ENCODE measurements around the gene ALG5. TPM values are rescaled to one million over a fixed set of nuclear protein-coding genes. Genes with fewer than 3 reads are reported as not detected.

The ALG5 gene
- total RNA-seq, 1 donor from 2014 or later, result 7.8 TPM

DNA sequence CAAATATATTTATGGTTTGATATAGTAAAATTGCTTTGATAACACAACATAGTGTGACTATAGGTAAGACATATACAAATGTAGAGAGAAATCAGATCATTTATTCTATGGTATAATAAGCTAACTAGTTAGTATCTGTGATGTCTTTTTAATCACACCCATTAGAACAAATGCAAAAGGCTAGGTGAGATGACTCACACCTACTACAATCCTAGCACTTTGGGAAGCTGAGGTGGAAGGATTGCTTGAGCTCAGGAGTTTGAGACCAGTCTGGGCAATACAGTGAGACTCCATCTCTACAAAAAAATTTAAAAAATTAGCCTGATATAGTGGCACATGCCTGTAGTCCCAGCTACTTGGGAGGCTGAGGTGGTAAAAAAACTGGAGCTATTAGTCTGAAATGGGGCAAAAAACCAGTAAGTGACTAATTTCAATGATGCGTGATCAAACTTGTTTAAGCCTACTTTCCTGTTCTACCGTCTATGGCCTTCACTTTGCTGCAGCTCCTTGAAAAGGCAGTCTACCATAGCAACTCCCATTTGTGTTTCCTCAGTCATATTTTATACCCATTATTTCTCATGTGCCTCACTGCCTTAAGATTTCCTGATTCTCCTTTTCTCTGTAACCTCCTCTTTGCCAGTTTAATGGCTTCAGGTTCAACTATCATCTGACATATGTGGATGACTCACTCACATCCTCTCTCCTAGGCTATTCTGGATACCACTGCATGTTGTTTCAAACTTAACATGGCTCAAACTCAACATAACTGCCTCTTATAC is 12.5 kb downstream of the ALG5 start:
- no peak for ATAC-seq (ENCODE audit: poor library complexity)
- DNase-seq, result no peak
- intact Hi-C loops (cut with DNase I), result no loop called here

- ATAC-seq (ENCODE audit: poor library complexity) (no peak), DNase-seq (no peak)
- intact Hi-C loops (cut with DNase I), result loop anchor here (5.0 kb wide), 1 partner anchor 124 kb away; no protein-coding TSS in a partner anchor
Measured at GRCh38 chr13:36981156-36981743, 17.9 kb downstream of the ALG5 start.

- intact Hi-C loops (cut with DNase I), result loop anchor here (5.0 kb wide), 1 partner anchor 122 kb away; no protein-coding TSS in a partner anchor
- DNase-seq, result no peak
- no peak for ATAC-seq (ENCODE audit: poor library complexity)
Measured at GRCh38 chr13:36979361-36980050, 19.6 kb downstream of the ALG5 start.

DNA sequence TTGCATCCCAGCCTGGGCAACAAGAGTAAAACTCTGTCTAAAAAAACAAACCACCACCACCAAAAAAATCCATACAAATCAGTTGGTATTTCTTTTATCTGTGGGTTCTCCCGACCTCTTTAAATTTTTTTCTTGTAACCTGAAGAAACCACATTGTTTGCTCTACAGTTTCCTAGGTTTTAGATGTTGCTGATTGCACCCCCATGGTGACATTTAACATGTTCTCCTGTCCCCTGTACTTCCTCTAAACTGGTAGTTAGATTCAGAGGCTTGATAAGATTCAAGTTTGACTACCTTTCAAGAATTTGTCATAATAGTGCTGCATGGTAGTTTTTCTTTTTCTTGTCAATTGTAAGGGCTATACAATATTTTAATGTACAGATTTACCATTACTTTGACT is 24.0 kb downstream of the ALG5 start:
- DNase-seq (no peak), ATAC-seq (ENCODE audit: poor library complexity) (no peak)
- intact Hi-C loops (cut with DNase I), result no loop called here

- DNase-seq (no peak), ATAC-seq (ENCODE audit: poor library complexity) (no peak)
- intact Hi-C loops (cut with DNase I), result no loop called here
Measured at GRCh38 chr13:36973621-36974295, 25.4 kb downstream of the ALG5 start.

DNA sequence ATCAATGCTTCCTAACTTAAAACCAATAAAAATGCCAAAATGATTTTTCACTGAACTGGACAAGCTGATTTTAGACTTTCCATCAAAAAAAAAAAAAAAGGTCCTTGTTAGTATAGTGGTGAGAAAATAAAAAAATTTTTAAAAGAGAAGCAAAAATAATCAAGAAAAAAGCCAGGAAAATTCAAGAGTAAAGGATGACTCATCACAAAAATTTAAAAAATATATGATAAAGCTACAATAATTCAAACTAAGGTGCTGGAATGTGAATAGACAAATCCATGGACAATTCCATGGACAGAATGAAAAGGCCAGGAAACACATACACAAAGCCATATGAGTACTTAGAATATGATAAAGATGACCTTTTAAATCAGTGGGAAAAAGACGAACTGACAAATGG is 26.1 kb downstream of the ALG5 start:
- ATAC-seq (ENCODE audit: poor library complexity) (no peak), DNase-seq (no peak)
- intact Hi-C loops (cut with DNase I), result no loop called here

DNA sequence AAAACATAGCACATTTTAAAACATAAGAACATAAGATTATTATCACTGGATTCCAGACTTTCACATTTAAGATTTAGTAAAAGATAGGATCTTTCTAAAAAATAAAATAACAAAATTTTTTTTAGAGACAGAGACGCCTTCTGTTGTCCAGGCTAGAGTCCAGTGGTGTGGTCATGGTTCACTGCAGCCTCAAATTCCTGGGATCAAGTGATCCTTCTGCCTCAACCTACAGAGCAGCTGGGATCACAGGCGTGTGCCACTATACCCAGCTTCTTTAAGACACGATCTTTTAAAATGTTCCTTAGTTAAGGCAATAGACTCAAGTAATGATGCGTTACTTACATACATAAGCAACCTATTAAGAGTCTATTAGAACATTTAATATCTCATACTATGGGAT is 32.7 kb downstream of the ALG5 start:
- intact Hi-C loops (cut with DNase I), result no loop called here
- ATAC-seq (ENCODE audit: poor library complexity), result no peak
- no peak for DNase-seq

- ATAC-seq (ENCODE audit: poor library complexity), result no peak
- no peak for DNase-seq
- intact Hi-C loops (cut with DNase I), result no loop called here
Measured at GRCh38 chr13:36965767-36966166, 33.4 kb downstream of the ALG5 start.

GRCh38 chr13:36959456-36960116 is 39.6 kb downstream of the ALG5 start:
- ATAC-seq (ENCODE audit: poor library complexity), result no peak
- DNase-seq, result no peak
- intact Hi-C loops (cut with DNase I), result no loop called here

DNA sequence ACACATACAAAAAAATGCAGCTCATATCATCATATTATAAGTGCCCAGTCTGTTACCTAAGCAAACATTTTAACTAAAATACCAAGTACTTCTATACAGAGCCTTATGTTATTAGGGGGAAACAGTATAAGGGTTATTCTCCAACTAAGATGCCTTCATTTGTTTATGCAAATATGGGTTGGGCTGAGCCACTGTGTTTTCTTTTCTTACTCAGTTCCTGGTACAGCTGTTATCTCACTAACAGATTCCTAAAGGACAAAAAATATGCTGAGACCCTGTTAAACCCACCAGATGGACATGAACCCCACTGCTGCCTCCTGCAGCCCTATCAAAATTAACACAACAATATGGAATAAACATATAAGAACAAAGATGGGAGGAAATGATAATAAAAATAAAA is 44.6 kb downstream of the ALG5 start:
- DNase-seq, result no peak
- intact Hi-C loops (cut with DNase I), result no loop called here
- ATAC-seq (ENCODE audit: poor library complexity), result no peak

DNA sequence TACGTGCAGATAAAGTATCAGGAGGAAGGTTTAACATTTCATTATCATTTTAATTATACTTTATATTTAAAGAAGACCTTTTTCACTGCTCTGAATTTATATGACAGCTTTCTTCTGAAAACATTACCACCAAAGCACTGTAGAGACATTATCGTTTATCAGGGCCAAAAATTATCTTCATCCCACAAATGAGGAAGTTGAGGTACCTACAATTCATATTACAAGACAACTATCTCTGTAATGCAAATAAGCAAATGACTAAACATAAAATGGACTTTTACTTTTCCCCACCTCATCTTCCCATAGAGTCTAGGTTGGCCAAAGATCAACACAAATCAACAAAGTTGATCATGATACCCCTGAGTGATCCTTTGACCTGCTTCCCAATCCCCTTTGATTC is 48.2 kb downstream of the ALG5 start:
- intact Hi-C loops (cut with DNase I), result no loop called here
- ATAC-seq (ENCODE audit: poor library complexity) (no peak), DNase-seq (no peak)

DNA sequence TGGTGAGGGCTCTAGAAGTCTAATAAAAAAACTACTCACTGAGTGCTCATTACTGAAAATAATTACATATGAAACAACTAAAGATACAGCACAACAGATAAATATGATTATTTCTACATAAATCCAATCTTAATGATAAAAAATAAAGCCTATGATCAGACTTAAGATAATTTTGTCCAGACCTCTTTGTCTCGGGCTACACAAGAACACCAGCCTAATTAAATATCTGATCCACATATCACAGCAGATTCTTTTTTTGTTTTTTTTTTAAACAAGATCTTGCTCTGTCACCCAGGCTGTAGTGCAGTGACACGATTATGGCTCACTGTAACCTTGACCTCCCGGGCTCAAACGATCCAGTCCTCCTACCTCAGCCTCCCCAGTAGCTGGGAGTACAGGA is 48.8 kb downstream of the ALG5 start:
- no peak for ATAC-seq (ENCODE audit: poor library complexity)
- no peak for DNase-seq
- intact Hi-C loops (cut with DNase I), result no loop called here

DNA sequence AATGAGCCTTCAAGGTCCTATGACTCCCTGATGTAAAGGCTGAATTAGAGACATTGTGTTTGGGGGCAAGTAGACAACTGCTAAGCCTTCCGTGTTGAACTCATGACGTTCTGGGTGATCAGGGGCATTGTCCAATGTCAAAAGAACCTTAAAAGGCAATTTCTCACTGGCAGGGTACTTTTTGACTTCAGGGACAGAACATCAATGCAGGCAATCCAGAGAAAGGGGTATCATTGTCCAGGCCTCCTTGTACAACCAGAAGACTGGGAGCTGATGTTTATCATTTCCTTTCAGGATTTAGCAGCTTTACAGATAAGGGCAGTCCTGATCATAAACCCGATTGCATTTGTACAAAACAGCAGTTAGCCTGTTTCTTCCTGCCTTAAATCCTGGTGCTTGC is 54.1 kb downstream of the ALG5 start:
- DNase-seq (no peak), ATAC-seq (ENCODE audit: poor library complexity) (no peak)

GRCh38 chr13:36925603-36926002 is 73.5 kb downstream of the ALG5 start:
- DNase-seq (no peak), ATAC-seq (ENCODE audit: poor library complexity) (no peak)
- intact Hi-C loops (cut with DNase I), result no loop called here

More for the DNA sequence above, 54.1 kb downstream of the ALG5 start:
- intact Hi-C loops (cut with DNase I), result no loop called here

- ATAC-seq (ENCODE audit: poor library complexity) (no peak), DNase-seq (no peak)
- intact Hi-C loops (cut with DNase I), result no loop called here
Measured at GRCh38 chr13:36924001-36924400, 75.1 kb downstream of the ALG5 start.

- intact Hi-C loops (cut with DNase I), result no loop called here
- DNase-seq (no peak), ATAC-seq (ENCODE audit: poor library complexity) (no peak)
Measured at GRCh38 chr13:36921631-36922301, 77.4 kb downstream of the ALG5 start.

- intact Hi-C loops (cut with DNase I), result no loop called here
- no peak for ATAC-seq (ENCODE audit: poor library complexity)
Measured at GRCh38 chr13:36920616-36921185, 78.4 kb downstream of the ALG5 start.

More at GRCh38 chr13:36920616-36921185, 78.4 kb downstream of the ALG5 start:
- no peak for DNase-seq
